Eye (tissue), 1 donor: Measurements from ENCODE around the gene RAPGEF1.

Experiments
- DNase-seq: peaks from one replicate; pipeline ENCODE4 v3.0.0-alpha.2; 2015

RAPGEF1 gene

GRCh38 chr9:131641618-131642495 lies 98.0 kb downstream of the RAPGEF1 start:
- DNase-seq = no peak

DNA sequence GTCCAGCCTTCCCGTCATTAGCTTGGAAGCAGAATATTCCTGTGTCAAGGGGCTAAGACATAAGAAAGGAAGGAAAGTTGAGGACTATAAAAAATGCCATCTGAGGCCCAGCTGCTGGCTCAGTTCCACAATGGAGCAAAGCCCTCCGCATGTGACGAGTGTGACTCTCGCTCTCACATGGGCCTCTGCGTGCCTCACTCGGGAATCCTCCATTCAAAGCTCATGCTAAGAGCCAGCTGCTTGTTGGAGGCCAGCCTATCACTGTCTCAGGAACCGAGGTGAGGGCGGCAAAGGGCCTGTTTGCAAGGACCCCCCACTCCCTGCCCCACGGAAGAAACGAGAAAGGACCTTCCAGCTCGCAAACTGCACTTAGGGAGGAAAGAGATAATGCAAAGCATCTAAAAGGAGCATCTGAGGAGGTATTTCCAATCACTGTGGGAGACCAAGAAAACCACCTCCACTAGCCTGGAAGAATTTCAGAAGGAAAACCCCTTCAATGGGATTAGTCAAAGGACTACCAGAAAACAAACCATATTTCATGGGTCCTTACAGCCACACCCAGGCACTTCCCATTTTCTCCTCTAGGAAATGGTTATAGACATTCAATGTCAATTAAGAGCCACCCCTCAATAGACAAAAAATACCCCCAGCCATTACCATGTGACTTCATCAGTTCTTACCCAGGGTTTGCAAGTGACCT lies 99.3 kb downstream of the RAPGEF1 start:
- no peak for DNase-seq

- DNase-seq = no peak
Observed at GRCh38 chr9:131639769-131640437, 100.0 kb downstream of the RAPGEF1 start.

DNA sequence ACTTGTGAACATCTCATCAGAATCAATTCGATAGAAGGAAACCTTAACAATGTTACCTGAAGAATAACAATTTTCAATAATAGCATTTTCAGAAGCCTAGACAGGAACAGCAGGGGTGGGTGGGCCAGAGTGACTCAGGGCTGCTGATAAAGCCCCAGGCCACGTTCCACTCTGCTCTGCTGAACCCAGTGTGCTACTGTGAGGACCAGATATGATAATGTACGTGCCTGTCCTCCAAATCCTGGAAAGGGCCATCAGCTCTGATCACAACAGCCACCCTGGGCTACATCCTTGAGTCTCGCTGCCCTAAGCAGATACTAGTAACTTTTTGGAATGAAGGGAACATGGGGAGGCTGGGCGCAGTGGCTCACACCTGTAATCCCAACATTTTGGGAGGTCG lies 103.3 kb downstream of the RAPGEF1 start:
- DNase-seq = no peak

DNA sequence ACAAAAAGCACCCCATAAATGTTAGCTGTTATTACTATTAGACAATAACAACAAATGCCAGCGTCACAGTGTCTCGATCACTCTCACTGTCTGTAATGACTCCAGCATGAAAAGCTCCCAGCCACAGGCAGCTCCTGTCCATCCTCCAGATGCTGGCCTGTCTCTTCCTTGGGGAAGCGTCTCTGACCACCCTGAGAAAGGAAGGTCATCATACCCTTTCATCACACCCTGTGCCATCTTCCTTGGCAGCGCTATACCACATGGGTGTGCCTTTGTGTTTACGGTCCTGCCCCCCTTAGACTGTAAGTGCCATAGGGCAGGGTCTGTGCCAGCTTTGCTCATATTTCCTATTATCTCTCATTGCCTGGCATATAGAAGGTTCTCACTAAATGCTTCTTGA lies 104.0 kb downstream of the RAPGEF1 start:
- no peak for DNase-seq

- no peak for DNase-seq
Observed at GRCh38 chr9:131635285-131635684, 104.6 kb downstream of the RAPGEF1 start.

GRCh38 chr9:131633491-131634031 lies 106.3 kb downstream of the RAPGEF1 start:
- peak; percentile 73 for DNase-seq

DNA sequence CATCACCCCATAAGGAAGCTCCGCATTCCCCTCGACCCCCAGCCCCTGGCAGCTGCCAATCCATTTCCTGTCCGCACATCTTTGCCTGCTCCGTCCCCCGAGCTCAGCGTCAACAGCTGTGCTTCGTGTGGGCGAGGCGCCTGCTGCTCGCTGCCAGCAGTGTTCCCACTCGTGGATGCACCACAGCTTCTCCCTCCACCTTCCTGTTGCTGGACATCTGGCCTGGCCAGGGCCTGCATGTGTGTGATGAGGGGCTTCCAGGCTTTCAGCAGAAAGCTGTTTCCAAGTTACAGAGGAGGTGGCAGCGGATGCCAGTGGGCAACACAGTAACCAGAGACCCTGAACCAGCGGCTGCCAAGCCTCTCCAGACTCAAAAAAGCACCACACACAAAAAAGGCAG lies 108.6 kb downstream of the RAPGEF1 start:
- no peak for DNase-seq

- DNase-seq = no peak
Observed at GRCh38 chr9:131630205-131630831, 109.6 kb downstream of the RAPGEF1 start.

DNA sequence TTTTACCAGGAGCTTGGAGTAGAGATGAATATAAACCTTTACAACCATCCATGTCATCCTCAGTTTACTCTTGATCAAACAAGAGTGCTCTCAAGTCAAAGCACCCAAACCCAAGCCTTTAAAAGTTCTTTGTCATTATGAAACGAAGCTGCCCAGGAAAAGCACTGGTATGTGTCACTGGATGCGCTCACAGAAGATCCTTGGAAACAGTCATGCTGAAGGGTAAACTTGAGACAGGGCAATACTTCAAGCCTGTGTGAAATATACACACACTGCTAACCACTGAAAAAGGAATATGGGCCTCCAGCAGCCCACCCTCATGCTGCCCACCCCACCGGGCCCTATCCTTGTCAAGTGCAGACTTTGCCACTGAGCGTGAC lies 110.1 kb downstream of the RAPGEF1 start:
- DNase-seq = no peak

DNA sequence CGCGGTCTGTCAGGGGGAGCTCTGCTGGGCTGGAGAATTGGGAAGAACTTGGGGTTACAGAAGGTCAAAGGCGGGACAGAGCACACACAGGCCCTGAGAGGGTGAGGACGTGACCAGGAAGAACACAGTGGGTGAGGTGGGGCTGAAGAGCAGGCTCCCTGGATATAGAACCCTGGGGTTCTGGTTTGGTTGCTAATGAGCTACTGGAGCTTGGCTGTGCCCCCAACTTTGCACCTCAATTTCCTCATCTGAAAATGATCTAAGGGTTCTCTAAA lies 110.7 kb downstream of the RAPGEF1 start:
- no peak for DNase-seq

DNA sequence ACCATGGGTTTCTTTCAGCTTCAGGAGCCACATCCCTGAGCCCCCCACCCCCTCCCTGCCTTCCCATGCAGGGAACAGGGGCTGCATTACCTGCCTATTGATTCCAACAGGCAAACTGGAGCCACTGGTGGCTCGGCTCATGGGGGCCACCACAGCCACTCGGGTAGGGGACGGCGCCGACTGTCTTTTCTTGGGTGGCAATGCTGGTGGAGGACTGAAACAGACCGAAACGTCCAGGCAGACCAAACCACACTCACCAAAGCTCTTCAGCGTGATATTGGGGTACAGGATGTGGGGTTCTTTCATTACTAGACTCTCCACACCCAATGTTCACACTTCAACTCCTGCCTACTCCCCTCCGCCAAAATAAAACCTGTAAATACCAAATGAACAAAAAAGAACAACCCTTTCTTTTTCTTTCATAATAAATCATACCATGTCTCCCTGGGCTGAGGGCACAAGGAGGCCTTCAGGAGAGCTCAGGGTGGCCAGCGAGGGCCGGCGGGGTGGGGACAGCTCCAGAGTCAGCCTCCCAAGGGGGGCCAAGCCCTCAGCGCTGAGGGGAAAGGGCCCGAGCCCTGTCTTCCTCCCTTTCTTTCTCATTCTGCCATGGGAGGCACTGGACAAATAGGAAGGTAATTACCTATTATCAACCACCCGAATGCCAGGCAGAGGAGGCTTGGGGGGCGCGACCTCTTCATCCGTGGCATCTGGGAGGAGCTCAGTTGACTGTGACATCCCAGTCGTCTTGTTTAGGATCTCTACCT lies 111.2 kb downstream of the RAPGEF1 start:
- no peak for DNase-seq

GRCh38 chr9:131627648-131628458 lies 112.0 kb downstream of the RAPGEF1 start:
- peak; percentile 31 for DNase-seq

GRCh38 chr9:131627326-131627647 lies 112.6 kb downstream of the RAPGEF1 start:
- no peak for DNase-seq

DNA sequence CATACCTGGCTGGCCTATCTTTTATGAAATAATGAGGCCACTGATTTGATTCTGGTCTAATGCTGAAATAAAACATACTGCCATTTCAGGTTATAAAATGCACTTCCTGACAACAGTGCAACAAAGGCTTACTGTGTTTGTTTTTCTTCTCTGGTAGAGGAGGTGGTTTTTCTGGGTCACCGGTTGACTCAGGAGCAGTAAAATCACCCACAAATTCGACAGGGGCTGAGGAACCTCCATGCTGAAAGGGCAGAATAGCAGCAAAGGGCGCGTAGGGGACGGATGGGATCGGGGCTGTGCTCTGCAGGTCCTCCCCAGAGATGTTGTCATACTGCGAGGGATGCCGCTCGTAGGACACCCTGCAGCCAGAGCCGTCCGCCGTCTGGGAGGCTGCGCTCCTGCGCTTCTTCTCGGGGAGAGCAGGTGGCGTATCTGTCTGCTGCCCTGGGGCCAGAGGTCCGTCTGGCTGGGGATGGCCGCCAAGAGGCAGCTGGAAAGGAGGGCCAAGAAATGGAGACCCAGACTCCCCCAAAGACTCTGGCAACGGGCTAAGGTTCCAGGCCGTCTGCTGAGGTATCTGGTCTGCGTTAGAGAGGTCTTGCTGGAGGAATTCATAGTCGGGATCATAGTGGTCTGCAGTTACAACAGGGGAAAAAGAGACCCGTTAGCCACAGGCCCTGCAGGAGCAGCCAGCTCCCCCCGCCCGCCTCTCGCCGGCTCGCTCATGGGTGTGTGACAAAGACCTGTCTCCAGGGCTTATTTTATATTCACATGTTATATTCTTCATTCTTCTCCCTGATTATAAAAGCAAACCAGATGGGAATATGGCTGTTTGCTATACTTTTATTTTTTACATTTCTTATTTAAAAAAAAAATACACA lies 113.8 kb downstream of the RAPGEF1 start:
- DNase-seq = peak; percentile 63

DNA sequence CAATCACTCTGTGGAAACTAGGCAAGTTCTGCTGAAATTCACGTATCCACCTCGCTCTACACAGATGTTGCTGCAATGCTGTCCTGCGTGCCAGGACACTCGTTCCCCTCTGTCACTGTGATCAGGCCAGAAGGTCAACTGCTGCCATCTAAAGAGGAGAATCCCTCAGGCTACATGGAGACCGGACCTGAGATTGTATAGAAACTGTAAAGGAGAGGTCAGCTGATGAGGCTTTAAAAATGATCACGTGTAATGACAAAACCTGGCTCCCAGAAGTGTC lies 114.4 kb downstream of the RAPGEF1 start:
- DNase-seq = no peak

DNA sequence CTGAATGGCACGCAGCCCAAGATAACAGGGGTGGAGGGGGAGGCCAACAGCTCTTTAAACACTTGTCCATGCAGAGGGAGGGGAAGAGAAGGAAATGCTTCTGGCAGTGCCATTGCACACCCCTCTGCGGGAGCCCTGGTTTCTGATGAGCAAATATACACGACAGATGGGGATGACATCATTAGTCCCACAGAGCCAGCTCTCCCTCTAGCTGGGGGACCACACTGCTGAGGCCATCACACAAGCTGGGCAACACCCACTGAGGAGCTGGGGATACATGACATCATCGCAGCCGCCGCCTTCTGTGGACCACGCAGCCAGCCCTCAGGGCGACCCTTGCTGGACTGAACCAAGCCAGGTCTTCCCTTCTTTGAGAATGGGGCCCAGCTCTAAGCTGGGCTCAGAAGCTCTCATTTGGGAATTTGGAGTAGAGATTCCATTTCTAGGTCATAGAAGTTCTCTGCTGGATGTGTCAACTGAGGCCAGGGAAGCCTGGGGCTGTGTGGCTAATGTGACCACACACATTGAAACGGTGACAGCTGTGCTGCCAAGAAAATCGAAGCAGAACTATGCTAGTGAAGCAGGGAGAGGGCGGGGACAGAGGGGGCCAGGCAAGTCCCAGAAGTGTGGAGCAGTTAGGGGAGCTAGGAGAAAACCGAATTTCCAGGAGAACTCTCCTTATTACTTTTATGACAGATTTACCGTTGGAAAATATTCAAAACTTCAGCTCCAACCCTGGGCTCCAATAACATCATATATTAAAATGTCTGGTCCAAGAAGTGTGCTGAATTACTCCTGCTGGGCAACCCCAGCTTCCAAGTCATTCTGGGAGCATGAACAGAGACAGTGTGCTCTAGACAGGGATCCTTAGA lies 115.0 kb downstream of the RAPGEF1 start:
- peak; percentile 83 for DNase-seq

GRCh38 chr9:131623655-131624330 lies 116.1 kb downstream of the RAPGEF1 start:
- no peak for DNase-seq

GRCh38 chr9:131622523-131622922 lies 117.4 kb downstream of the RAPGEF1 start:
- no peak for DNase-seq
